Ishikawa (cell line): ENCODE measurements around the gene LRP8.

Experiments
- CREB1 ChIP-seq: IDR thresholded peaks from 2 replicates; pipeline ENCODE4 v1.6.1; 2012; ENCODE audit warnings: low read depth
- ZBTB7A ChIP-seq: IDR thresholded peaks from 2 replicates; pipeline ENCODE4 v1.6.1; 2012; ENCODE audit warnings: low read depth
- TF ChIP-seq, protein P1 (sequence below): IDR thresholded peaks from 2 replicates; pipeline ENCODE4 v1.6.1; 2012

DNA sequence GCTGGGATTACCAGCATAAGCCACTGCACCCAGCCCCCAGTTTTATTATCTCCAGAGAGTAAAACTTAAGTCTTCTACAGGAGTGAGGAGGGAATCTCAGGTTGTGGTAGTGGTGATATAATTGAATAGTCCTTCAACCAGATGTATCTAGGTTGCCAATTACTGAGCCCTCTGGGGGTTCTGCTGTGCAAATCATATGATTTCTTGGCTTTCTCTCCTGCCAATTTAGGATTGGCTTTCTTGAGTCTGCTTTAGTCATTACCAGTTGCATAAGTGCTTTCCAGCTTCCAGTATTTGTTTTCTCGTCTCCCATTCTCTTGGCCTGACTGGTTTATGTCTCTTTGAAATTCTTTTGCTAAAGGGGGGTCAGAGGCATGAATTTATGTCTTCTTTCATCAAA is 120.1 kb downstream of the LRP8 start:
- TF ChIP-seq CREB1: no peak
- no peak for TF ChIP-seq ZBTB7A
- TF ChIP-seq, protein P1, sequence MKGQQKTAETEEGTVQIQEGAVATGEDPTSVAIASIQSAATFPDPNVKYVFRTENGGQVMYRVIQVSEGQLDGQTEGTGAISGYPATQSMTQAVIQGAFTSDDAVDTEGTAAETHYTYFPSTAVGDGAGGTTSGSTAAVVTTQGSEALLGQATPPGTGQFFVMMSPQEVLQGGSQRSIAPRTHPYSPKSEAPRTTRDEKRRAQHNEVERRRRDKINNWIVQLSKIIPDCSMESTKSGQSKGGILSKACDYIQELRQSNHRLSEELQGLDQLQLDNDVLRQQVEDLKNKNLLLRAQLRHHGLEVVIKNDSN: no peak
